ENCODE measurements around the gene GOLGA8M.
"Not testable (repeated sequence)": the region's sequence is repeated elsewhere in the genome, so short reads cannot be mapped to it uniquely, and the experiment has no call there.

Gene GOLGA8M

DNA sequence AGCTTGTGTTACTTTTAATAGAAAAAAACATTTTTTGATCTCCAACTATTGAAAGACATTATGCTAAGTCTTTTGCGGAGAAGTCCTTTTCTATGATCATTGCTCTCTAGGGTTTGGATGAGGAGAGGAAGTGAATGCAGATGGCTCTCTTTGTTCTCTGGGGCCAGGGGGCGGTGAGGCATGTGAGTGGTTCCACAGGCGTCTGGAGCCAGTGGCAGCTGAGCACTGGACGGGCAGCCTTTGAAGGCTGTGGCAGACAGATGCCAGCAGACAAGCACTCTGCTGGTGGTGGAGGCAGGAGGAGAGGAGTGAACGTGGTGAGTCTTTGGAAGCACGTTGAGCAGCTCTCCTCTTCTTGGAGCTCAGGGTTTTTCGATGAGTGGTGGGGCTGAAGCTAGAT is 51.5 kb downstream of the GOLGA8M start:
- not testable (repeated sequence) for DNase-seq

DNA sequence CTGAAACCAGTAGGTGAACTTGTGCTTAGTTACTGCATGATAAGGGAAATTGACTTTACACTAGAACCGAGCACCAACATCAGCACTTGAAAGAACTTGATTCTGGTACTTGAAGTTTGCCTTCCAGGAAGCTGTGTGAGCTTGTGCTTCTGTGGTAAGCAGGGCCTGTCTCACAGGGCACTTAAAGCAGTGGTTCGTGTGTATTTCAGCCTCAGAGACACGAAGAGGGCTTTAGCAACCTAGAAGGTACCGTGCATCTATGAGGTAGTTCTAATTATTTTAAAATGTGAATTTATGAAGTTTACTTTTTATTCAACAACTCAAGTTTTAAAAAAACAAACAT is 56.2 kb downstream of the GOLGA8M start:
- not testable (repeated sequence) for DNase-seq

DNA sequence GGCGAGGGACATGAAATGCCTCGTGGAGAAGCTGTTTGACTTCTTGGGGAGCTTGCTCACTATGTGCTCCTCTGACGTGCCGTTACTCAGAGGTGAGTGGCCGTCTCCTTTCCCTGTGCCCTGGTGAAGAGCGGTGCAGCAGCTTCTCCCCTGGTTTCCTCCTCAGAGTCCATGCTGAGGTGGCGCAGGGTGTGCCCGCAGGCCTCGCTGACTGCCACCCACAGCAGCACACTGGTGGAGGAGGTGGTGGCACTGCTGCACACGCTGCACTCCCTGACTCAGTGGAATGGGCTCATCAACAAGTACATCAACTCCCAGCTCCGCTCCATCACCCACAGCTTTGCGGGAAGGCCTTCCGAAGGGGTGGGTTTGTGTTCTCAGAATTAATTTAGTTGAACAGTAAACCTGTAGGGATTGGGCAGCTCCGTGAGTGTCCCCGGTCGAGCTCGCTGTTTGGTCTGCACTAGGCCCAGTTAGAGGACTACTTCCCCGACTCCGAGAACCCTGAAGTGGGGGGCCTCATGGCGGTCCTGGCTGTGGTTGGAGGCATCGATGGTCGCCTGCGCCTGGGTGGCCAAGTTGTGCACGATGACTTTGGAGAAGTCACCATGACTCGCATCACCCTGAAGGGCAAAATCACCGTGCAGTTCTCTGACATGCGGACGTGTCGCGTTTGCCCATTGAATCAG is 56.7 kb downstream of the GOLGA8M start:
- DNase-seq = not testable (repeated sequence)

DNA sequence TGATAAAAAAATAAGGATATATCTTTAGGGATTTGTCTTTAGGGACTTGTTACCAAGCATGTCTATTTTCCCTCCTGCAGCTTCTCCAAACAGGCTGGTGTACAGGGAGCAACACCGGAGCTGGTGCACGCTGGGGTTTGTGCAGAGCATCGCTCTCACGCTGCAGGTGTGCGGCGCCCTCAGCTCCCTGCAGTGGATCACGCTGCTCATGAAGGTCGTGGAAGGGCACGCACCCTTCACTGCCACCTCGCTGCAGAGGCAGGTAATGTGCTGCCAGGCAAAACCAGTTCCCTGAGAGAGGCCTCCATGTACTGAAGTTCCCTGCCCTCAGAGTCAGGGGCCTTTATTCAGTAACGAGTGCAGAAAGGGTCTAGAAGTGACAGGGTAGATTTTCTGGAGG is 58.0 kb downstream of the GOLGA8M start:
- DNase-seq = not testable (repeated sequence)

DNA sequence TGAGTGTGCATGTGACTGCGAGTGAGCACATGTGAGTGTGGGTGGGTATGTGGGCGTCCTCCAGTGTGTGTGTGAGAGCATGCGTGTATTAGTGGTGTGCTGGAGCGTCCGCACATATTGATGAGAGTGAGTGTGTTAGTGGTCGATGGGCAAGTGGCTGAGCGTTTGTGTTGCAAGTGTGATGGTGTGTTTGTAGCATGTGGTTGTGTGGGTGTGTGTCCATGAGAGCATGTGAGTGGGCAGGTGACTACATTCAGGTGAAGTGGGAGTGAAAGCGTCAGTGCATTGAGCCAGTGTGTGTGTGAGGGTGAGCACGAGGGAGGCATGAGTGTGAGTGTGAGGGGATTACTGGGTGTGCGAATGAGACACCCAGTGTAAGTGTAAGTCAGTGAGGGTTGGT is 59.7 kb downstream of the GOLGA8M start:
- DNase-seq = not testable (repeated sequence)

All from stimulated activated CD4-positive, alpha-beta T cell treated with anti-CD3 and anti-CD28 coated beads, Interleukin-2, amount 100 ng/mL, for 24 hours (primary cell).